NCI-H187 treated with DMSO at 0.1 percent for 48 hours (cell line): Measurements from ENCODE around the gene TMEM184C.

ENCODE experiments used
- DNase-seq: peaks from one replicate; lab custom pipeline; 2025; lab: John Stamatoyannopoulos, UW

The TMEM184C gene

GRCh38 chr4:147617173-147617840 lies at the start of gene TMEM184C:
TSS of gene TMEM184C (plus strand) at chr4:147617397. CDS start at chr4:147617957, 560 bp downstream.
- DNase-seq, result peak; percentile 34

GRCh38 chr4:147570616-147571015 lies 46.6 kb upstream of the TMEM184C start:
- DNase-seq, result no peak

GRCh38 chr4:147571036-147571770 lies 46.0 kb upstream of the TMEM184C start:
- no peak for DNase-seq

GRCh38 chr4:147576084-147576483 lies 41.1 kb upstream of the TMEM184C start:
- DNase-seq, result no peak

- DNase-seq, result no peak
Measured at GRCh38 chr4:147578051-147578476, 39.1 kb upstream of the TMEM184C start.

GRCh38 chr4:147578593-147578992 lies 38.6 kb upstream of the TMEM184C start:
- DNase-seq, result no peak

GRCh38 chr4:147580396-147580795 lies 36.8 kb upstream of the TMEM184C start:
- DNase-seq, result no peak

GRCh38 chr4:147581606-147582350 lies 35.4 kb upstream of the TMEM184C start:
- no peak for DNase-seq

GRCh38 chr4:147582386-147583060 lies 34.7 kb upstream of the TMEM184C start:
- DNase-seq, result no peak

GRCh38 chr4:147583876-147584275 lies 33.3 kb upstream of the TMEM184C start:
- no peak for DNase-seq

GRCh38 chr4:147586032-147586431 lies 31.2 kb upstream of the TMEM184C start:
- DNase-seq, result no peak

GRCh38 chr4:147586637-147587036 lies 30.6 kb upstream of the TMEM184C start:
- no peak for DNase-seq

- no peak for DNase-seq
Measured at GRCh38 chr4:147587041-147587440, 30.2 kb upstream of the TMEM184C start.

GRCh38 chr4:147589586-147589985 lies 27.6 kb upstream of the TMEM184C start:
- DNase-seq, result no peak

GRCh38 chr4:147590249-147590920 lies 26.8 kb upstream of the TMEM184C start:
- DNase-seq, result no peak

GRCh38 chr4:147591106-147591505 lies 26.1 kb upstream of the TMEM184C start:
- DNase-seq, result no peak

- no peak for DNase-seq
Measured at GRCh38 chr4:147594107-147594506, 23.1 kb upstream of the TMEM184C start.

GRCh38 chr4:147594578-147594977 lies 22.6 kb upstream of the TMEM184C start:
- no peak for DNase-seq

GRCh38 chr4:147596377-147596776 lies 20.8 kb upstream of the TMEM184C start:
- no peak for DNase-seq

- no peak for DNase-seq
Measured at GRCh38 chr4:147596981-147597380, 20.2 kb upstream of the TMEM184C start.

GRCh38 chr4:147597561-147597960 lies 19.6 kb upstream of the TMEM184C start:
- no peak for DNase-seq

GRCh38 chr4:147599206-147599605 lies 18.0 kb upstream of the TMEM184C start:
- DNase-seq, result no peak
